HG03103 (cell line): Measurements from ENCODE around the gene GTF3C1.

Experiments used
- ATAC-seq: cut with Tn5 transposase; IDR thresholded peaks from one replicate; pipeline ENCODE4 v1.9.1; 2021; ENCODE audit warnings: low read depth; ENCODE audit not compliant: unreplicated experiment

Gene GTF3C1

DNA sequence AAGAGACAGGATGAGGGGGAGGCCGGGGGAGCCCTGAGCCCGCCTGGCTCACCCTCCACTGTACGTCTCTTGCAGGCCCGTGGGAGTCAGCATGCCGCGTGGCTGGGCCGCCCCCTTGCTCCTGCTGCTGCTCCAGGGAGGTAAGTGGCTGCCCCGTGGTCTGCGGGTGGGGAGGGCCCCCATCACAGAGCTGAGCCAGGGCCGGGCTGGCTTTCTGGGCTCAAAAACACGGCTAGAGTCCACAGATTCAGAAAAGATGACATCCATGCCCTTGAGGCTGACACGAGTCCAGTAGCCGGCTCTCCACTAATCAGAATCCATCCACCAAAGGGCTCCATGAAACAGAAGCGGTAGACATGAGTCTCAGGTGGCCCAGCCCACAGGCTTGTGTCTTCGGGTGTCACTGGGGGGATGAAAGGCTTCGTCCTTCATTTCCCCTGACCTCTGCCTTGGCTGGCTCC lies 119.7 kb downstream of the GTF3C1 start:
- no peak for ATAC-seq

DNA sequence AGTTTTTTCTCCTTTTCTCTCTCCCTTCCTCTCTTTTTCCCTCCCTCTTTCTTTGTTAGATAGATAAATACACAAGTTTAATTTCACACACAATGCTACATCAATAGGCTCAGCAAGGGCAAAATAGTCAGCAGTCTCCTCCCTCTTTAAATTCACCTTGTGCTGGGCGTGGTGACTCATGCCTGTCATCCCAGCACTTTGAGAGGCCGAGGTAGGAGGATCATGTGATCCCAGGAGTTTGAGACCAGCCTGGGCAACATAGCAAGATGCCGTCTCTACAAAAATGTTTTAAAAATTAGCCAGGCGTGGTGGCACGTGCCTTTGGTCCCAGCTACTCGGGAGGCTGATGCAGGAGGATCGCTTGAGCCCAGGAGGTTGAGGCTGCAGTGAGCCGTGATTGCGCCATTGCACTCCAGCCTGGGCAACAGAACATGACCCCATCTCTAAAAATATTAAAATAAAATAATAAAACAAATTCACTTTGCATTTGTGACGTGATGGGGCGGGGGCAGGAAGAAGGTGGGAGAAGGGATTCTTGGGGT lies 120.3 kb downstream of the GTF3C1 start:
- ATAC-seq, result no peak

DNA sequence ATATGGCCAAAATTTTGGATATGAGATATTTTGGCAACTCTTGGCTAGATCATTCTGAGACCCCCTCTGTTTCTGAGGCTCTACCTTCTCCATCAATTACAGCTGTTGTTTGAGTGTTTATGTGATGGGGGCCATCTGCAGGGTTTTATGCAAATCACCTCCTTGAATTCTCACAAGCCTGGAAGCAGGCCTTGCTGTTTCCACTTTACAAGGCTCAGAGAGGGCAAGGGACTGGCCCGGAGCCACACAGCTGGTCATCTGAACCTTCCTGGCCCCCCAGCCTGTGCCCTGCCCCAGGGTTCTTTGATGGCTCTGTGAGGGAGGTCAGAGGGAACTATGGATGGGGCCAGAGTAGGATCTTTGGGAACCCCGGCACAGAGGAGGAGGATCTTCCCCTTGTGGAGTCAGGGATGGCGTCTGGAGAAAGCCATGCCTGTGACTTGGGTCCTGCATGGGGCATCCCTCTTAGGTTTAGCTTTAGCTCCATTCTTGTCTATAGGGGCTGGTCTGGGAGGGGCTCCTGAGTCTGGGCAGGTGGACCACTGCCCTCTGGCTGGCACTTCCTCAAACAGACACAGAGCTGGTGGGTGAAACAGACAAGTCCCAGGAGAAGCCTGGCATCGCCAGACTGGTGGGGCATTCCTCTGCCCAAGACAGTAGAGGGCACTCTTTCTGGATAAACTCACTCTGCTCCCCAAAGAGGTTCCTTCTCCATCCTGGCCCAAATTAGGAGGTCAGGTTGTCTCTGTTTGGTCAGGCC lies 121.5 kb downstream of the GTF3C1 start:
- ATAC-seq, result no peak

DNA sequence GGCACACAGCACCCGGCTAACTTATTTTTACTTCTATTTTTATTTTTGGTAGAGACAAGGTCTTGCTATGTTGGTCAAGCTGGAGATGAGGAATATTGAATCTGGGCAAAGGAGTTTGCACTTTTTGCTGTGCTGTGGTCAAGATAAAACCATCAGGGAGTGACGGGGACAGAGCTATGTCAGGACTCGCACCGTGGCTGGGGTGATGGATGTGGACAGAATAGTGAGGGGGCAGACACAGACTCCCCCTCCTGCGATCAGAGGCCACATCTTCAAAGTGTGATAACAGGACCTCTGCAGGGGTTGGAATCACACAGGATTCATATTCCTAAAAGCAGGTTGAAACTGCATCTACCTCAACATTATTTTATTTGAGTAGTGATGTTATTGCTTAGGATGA lies 122.2 kb downstream of the GTF3C1 start:
- ATAC-seq, result no peak

DNA sequence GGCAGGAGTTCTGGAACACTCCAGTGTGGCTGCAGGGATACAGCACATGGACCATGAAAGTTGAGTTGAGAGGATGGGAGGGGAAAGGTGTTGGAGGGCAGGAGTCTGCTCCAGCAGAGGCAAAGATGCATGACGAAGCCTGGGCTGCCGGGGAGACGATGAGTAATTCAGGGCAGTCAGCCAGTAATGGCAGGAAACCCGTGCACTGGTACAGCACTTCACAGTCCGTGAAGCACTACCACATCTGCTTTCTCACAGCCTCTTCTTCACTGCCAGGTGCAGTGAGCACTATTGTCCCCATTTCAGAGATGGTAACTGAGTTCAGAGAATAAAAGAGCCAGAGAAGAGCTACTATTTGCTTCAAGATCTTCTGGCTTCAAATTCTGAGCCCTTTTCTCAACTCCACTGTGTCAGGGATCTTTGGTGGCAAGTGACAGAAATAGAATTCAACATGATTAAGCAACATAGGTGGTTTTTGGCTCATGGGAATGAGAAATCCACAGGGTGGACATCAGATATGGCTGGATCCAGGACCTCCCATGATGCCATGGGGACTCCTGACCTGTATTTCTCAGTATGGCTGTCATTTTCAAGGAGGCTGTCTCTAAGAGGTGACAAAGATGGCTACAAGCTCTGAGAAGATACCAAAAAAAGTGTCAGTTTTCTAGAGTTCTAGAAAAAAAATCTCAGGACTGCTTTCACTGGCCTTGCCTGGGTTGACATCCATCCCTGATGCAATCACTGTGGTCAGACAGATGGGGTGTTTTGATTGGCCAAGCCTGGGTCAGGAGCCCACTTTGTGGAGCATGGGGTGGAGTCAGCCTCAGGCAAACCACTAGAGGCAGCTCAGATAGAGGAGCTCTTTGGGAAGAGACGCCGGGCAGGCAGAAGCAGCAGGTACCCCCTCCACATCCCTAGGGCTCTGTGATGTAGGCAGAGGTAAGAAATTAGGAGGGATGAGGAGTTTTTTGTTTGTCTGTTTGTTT lies 123.0 kb downstream of the GTF3C1 start:
- ATAC-seq, result peak; percentile 62

DNA sequence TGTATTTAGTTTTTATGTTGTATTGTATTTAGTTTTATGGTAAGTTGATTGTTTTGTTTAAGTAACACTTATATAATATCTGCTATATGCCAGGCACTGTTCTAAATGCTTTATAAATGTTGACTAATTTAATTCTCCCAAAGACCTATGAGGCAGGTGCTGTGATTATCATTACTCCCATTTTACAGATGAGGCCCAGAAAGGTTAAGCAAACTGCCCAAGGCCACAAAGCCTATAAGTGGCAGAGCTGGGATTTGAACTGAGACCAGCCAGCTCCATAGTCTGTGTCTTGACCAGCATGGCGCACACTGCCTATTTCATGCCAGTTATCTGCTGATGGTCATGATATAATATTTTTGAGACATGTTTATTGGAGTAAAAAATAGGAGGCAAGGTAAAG lies 123.8 kb downstream of the GTF3C1 start:
- ATAC-seq, result no peak

DNA sequence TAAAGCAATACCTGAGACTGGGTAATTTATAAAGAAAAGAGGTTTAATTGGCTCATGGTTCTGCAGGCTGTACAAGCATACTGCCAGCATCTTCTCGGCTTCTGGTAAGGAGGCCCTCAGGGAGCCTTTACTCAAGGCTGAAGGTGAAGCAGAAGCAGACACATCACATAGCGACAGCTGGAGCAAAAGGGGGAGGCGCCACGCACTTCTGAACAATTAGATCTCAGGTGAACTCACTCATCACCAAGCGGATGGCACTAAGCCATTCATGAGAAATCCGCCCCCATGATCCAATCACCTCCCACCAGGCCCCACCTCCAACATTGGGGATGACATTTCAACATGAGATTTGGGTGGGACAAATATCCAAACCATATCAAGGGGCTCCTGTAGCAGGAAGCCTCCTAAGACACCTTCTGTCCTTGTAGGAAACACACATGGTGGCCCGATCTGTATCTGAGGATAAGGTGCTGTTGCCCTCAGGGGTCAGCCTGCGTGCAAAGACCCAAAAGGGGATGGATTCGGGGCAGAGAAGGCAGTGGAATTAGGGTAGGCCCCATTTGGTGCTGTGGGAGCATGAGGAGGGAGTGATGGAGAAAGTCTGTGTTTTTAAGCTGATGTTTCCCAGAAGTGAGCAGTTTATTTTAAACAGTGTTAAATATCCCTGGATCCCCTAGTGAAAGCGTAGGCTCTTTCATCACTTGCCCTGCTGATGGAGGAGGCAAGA lies 124.8 kb downstream of the GTF3C1 start:
- no peak for ATAC-seq

DNA sequence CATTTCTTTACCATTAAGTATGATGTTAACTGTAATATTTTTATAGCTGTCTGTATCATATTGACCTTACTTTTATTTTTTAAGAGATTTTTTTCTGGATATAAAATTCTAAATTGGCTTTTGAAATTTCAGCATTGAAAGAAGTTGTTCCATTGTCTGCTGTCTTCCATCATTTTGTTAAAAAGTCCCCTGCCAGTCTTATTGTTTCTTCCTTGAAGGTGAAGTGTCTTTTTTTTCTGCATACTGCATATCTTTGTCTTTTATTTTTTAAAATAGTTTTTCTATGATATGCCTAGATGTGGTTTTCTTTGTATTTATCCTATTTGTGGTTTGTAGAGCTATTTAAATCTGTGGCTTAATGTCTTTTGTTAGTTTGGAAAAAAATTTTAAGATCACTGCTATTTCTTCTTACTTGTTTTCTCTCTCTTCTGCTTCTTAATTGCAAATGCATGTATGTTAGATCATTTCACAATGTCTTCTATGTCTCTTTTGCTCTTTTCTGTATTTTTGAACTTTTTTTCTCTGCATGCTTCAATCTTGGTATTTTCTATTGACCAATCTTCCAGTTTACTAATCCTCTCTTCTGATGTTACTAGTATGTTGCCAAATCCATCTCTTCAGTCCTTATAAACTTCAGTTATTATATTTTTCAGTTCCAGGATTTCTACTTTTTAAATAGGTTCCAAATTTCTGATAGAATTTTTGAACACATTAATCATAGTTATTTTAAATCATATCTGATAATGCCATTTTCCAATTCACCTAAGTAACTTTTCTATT lies 127.6 kb downstream of the GTF3C1 start:
- ATAC-seq, result no peak

DNA sequence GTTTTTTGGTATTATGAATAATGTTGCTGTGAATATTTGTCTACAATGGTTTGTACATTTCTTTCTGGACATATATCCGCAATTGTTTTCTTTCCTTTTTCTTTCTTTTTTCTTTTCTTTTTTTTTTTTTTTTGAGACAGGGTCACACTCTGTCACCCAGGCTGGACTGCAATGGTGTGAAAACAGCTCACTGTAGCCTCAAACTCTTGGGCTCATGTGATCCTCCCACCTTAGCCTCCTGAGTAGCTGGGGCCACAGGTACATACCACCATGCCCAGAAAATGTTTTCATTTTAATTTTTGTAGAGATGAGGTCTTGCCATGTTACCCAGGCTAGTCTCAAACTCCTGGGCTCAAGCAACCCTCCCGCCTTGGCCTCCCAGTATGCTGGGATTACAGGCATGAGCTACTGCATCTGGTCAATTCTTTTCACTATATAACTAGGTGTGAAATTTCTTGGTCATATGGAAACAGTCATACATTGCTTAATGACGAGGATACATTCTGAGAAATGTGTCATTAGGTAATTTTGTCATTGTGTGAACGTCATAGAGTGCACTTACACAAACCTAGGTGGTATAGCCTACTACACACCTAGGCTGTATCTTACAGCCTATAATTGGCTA lies 132.6 kb downstream of the GTF3C1 start:
- ATAC-seq, result no peak

DNA sequence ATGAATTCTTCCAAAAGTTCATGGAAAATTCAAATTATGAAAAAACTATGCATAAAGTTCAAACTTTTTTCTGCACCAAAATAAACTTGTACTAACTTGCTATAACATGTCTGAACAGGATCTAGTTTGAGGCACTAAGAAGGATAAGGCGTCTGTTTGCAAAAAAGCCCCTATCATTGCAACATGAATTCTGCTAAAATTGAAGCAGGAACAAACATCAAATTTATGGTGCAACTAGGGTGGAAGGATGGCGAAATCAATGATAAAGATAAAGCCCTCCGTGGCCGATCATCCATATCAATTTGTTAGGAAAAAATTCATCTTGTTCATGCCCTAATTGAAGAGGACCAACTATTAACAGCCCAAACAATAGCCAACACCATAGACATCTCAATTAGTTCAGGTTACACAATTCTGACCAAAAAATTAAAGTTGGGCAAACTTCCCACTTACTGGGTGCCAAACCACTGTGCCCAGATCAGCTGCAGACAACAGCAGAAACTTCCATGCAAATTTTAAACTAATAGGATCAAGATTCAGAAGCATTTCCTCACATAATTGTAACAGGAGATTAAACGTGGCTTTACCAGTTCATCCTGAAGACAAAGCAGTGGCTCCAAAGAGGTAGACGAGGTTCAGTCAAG lies 134.8 kb downstream of the GTF3C1 start:
- ATAC-seq, result no peak

DNA sequence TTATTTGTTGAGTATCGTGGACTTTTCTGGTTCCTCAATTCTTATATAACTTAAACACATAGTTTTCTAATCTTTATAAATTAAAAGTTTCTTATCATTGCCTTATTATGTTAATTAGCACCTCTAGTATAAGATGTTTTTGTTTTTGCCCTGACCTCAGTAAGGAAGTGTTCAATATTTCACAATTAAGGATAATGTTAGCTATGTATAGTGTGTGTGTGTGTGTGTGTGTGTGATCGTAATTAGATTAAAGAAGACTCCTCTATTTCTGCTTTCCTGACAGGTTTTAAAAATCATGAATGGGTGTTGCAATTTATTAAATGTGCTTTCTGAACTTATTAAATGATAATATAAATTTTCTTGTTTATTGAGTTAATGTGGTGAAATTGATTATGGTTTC lies 135.8 kb downstream of the GTF3C1 start:
- ATAC-seq, result no peak

DNA sequence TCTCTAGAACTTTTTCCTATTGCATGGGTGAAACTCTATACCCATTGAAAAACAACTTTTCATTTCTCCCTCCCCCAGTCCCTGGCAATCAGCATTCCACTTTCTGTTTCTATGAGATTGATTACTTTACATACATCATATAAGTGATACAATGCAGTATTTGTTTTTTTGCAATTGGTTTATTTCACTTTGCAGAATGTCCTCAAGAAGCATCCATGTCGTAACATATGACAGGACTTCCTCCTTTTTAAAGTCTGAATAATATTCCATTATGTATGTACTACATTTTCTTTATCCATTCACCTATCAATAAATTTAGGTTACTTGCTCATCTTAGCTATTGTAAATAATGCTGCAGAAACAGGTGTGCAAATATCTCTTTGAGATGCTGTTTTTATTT lies 139.0 kb downstream of the GTF3C1 start:
- ATAC-seq, result no peak
